Activated CD8-positive, alpha-beta T cell treated with anti-CD3 and anti-CD28 coated beads for 36 hours (primary cell): ENCODE data around the gene ATP2B2. TPM values are rescaled to one million over a fixed set of nuclear protein-coding genes. Genes with fewer than 3 reads are reported as not detected.

Source experiments
- ATAC-seq: fragments of 200-7000 bp; cut with Tn5 transposase; one replicate; pipeline ENCODE4 v1.10.0; 2021; ENCODE audit warnings: mild to moderate bottlenecking, moderate library complexity
- CTCF ChIA-PET: fragments of 350-600 bp; sonication (Branson Sonifier 250); formaldehyde crosslinking; loops from one replicate; lab custom pipeline; 2021; ENCODE audit warnings: antibody characterized with exemption; lab: Charles Lee
- POLR2A ChIA-PET: fragments of 350-600 bp; sonication (Branson Sonifier 250); formaldehyde crosslinking; loops from one replicate; lab custom pipeline; 2021; ENCODE audit warnings: antibody characterized with exemption; lab: Charles Lee
- DNase-seq: peaks from one replicate; pipeline ENCODE4 v3.0.0-alpha.2; 2020
- H3K27ac Mint-ChIP-seq: one replicate; pipeline ENCODE4 v1.8.0; 2021; ENCODE audit warnings: mild to moderate bottlenecking, mixed read lengths
- H3K27me3 Mint-ChIP-seq: one replicate; pipeline ENCODE4 v1.8.0; 2021; ENCODE audit warnings: mixed read lengths
- H3K36me3 Mint-ChIP-seq: one replicate; pipeline ENCODE4 v1.8.0; 2021; ENCODE audit warnings: low read depth, mixed read lengths
- H3K4me1 Mint-ChIP-seq: one replicate; pipeline ENCODE4 v1.8.0; 2021; ENCODE audit warnings: low read depth, mixed read lengths
- H3K4me3 Mint-ChIP-seq: one replicate; pipeline ENCODE4 v1.8.0; 2021; ENCODE audit warnings: mild to moderate bottlenecking, moderate library complexity, mixed read lengths
- H3K9me3 Mint-ChIP-seq: one replicate; pipeline ENCODE4 v1.8.0; 2021; ENCODE audit warnings: mixed read lengths
- CTCF ChIP-seq: fragments of 200-600 bp; IDR thresholded peaks from one replicate; pipeline ENCODE4 v1.8.0; 2022; ENCODE audit warnings: antibody characterized with exemption, mild to moderate bottlenecking
- intact Hi-C: fragments of 100-400 bp; cut with micrococcal nuclease; formaldehyde crosslinking; loops from one replicate; pipeline ENCODE4 v1.10.0; 2022
- total RNA-seq, 2 experiments: library from RNA; stranded (reverse); gene quantifications; one replicate each; pipeline ENCODE4 v1.2.3, GENCODE V29; 2021

The ATP2B2 gene
- total RNA-seq, 2 experiments from 2014 or later: not detected

DNA sequence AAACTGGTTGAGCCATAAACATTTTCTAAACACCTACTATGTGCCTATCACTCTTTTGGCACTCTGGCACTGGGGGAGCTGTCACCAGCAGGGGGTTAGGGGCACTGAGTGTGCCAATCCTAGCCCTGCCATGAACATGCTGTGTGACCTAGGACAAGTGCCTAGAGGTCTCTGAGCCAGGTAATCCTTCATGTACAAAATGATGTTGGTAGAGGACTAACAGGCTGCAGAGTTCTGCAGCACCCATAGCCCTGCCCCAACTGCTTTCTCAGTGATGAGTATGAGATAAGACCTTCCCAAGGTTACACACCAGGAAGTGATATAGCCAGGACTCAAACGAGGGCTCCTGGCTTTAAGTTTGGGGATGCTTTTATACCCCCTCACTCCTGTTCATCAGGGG, 99.6 kb downstream of the ATP2B2 start:
- no peaks in the 10 kb centered on the region for H3K9me3 Mint-ChIP-seq
- ATAC-seq: no peak
- H3K27ac Mint-ChIP-seq: no peak overlapping the region
- ChIA-PET CTCF (interaction anchor here (2.9 kb wide), 1 partner anchor 333 kb away, joined by 9 read pairs; no protein-coding TSS in a partner anchor), POLR2A (no interaction called here)
- H3K27me3 Mint-ChIP-seq: no peaks in the 10 kb centered on the region
- H3K4me3 Mint-ChIP-seq: no peak overlapping the region
- no peak for TF ChIP-seq CTCF
- no peaks in the 10 kb centered on the region for H3K4me1 Mint-ChIP-seq
- intact Hi-C loops: no loop called here
- no peak for DNase-seq
- no peaks in the 10 kb centered on the region for H3K36me3 Mint-ChIP-seq

GRCh38 chr3:10404876-10405275, 100.5 kb downstream of the ATP2B2 start:
- POLR2A ChIA-PET: no interaction called here

GRCh38 chr3:10404377-10404776, 101.0 kb downstream of the ATP2B2 start:
- ChIA-PET POLR2A (no interaction called here), CTCF (interaction anchor here (2.9 kb wide), 1 partner anchor 334 kb away, joined by 9 read pairs; no protein-coding TSS in a partner anchor)
- TF ChIP-seq CTCF: no peak
- Mint-ChIP-seq H3K4me1 (no peaks in the 10 kb centered on the region), H3K9me3 (no peaks in the 10 kb centered on the region), H3K27ac (no peak overlapping the region), H3K27me3 (no peaks in the 10 kb centered on the region), H3K4me3 (no peak overlapping the region), H3K36me3 (no peaks in the 10 kb centered on the region)
- DNase-seq: no peak
- no peak for ATAC-seq
- intact Hi-C loops: no loop called here

More at GRCh38 chr3:10404876-10405275, 100.5 kb downstream of the ATP2B2 start:
- no peak for TF ChIP-seq CTCF
- Mint-ChIP-seq H3K27ac (no peak overlapping the region), H3K36me3 (no peaks in the 10 kb centered on the region), H3K9me3 (no peaks in the 10 kb centered on the region), H3K4me1 (no peaks in the 10 kb centered on the region), H3K27me3 (no peaks in the 10 kb centered on the region), H3K4me3 (no peak overlapping the region)
- intact Hi-C loops: no loop called here
- ATAC-seq (no peak), DNase-seq (no peak)
- CTCF ChIA-PET: interaction anchor here (2.9 kb wide), 1 partner anchor 334 kb away, joined by 9 read pairs; no protein-coding TSS in a partner anchor

DNA sequence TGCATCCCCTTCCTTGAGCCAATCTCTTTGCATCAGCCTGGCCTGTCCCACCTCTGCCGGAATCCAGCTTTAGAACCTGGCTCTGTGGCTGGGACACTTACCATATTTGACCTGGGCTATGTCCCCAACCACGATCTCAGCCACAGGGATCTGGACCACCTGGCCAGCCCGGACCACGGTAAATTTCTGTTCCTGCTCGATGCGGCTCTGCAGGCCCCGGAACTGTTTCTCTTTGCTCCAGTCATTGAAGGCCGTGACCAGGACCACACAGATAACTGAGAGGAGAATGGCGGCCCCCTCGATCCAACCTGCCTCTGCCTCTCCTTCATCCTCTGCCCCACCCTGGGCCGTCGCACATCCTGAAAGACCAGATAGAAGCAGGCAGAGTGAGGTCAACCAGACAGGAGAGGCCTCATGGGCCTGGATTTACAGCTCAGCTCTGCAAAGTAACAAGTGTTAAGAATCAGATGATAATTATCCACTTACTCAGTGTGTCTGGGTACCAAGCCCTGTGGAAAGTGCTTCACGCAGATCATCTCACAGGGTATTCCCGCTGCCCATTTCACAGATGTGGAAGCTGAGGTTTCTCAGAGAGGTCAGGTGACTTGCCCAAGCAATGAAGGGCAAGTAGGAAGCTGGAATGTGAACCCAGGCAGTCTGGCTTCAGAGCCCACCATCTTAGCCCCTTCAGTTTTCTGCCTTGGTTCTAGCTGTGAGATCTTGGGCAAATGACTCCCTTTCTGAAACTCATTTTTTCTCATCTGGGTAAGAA, 103.2 kb downstream of the ATP2B2 start:
- ChIA-PET CTCF (no interaction called here), POLR2A (interaction anchor here (1.1 kb wide), 1 partner anchor 15 kb away, joined by 3 read pairs; no protein-coding TSS in a partner anchor)
- no peak for ATAC-seq
- Mint-ChIP-seq H3K4me1 (no peaks in the 10 kb centered on the region), H3K27ac (no peak overlapping the region), H3K4me3 (no peak overlapping the region), H3K36me3 (no peaks in the 10 kb centered on the region), H3K9me3 (no peaks in the 10 kb centered on the region), H3K27me3 (no peaks in the 10 kb centered on the region)
- TF ChIP-seq CTCF: no peak
- no peak for DNase-seq
- intact Hi-C loops: no loop called here
